ENCODE measurements around the gene USP54.
"Not testable (repeated sequence)": the region's sequence is repeated elsewhere in the genome, so short reads cannot be mapped to it uniquely, and the experiment has no call there.

The USP54 gene

GRCh38 chr10:73591935-73592699 lies 975 bp upstream of the USP54 start:
- in situ Hi-C loops (cut with HindIII; ENCODE audit: low pct_ligation_motif_present, low pct_unique_long_range_greater_than_20kb, low sequenced_read_pairs) = no loop called here
- peak; percentile 86 for DNase-seq

GRCh38 chr10:73589563-73590126 lies 1.5 kb downstream of the USP54 start:
- peak; percentile 70 for DNase-seq
- in situ Hi-C loops (cut with HindIII; ENCODE audit: low pct_ligation_motif_present, low pct_unique_long_range_greater_than_20kb, low sequenced_read_pairs) = no loop called here

DNA sequence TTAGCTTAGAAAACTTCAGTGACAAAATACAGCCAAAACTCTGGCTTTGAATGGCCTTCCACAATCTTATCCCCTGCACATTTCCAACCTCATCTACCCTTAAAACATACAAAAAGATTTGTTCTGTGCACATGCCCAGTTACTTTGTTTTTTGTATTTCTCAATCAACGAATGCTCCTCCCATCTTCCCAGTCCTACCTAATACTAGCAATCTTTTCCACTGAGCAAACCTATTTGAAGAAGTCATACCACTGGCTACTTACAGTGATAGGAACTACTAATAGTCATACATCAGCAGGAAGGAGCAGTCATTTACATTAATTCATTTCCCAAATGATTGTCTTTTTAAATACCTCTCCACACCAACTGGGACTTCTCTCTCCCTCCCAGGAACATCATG lies 2.5 kb downstream of the USP54 start:
- in situ Hi-C loops (cut with HindIII; ENCODE audit: low pct_ligation_motif_present, low pct_unique_long_range_greater_than_20kb, low sequenced_read_pairs) = no loop called here
- no peak for DNase-seq

- in situ Hi-C loops (cut with HindIII; ENCODE audit: low pct_ligation_motif_present, low pct_unique_long_range_greater_than_20kb, low sequenced_read_pairs) = no loop called here
- DNase-seq = no peak
These were observed 4.6 kb downstream of the USP54 start for GRCh38 chr10:73586583-73586984.

DNA sequence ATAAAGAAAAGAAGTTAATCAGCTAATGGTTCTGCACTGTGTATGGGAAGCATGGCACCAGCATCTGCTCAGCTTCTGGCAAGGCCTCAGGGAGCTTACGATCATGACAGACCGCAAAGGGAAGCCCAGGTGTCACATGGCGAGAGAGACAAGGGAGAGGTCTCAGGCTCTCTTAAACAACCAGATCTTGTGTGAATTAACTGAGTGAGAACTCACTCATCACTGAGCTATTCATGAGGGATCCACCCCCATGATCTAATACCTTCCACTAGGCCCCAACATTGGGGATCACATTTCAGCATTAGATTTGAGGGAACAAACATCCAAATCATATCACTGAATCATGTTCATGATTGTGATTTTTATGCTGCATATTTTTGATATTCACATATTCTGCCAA lies 5.8 kb downstream of the USP54 start:
- in situ Hi-C loops (cut with HindIII; ENCODE audit: low pct_ligation_motif_present, low pct_unique_long_range_greater_than_20kb, low sequenced_read_pairs) = no loop called here
- no peak for DNase-seq

- no peak for DNase-seq
- in situ Hi-C loops (cut with HindIII; ENCODE audit: low pct_ligation_motif_present, low pct_unique_long_range_greater_than_20kb, low sequenced_read_pairs) = no loop called here
These were observed 6.4 kb downstream of the USP54 start for GRCh38 chr10:73584737-73585136.

DNA sequence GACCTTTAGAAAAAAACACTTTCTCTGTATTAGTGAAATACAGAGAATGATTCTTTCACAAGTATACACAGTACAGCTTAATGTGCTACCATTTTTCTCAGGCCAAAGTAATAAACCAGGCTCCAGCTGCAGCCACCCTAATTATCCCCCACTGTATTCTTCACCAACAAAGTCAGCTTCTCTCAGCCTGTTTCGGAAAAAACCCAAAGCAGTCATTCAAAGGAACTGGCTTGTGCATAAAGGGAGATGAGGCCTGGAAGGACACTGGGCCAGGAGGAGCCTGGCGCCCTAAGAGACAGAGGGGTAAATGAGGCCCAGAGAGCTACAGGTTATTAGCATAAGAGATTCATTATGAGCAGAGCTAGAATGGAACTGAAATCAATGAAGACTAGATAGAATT lies 9.2 kb downstream of the USP54 start:
- no peak for DNase-seq
- in situ Hi-C loops (cut with HindIII; ENCODE audit: low pct_ligation_motif_present, low pct_unique_long_range_greater_than_20kb, low sequenced_read_pairs) = no loop called here

DNA sequence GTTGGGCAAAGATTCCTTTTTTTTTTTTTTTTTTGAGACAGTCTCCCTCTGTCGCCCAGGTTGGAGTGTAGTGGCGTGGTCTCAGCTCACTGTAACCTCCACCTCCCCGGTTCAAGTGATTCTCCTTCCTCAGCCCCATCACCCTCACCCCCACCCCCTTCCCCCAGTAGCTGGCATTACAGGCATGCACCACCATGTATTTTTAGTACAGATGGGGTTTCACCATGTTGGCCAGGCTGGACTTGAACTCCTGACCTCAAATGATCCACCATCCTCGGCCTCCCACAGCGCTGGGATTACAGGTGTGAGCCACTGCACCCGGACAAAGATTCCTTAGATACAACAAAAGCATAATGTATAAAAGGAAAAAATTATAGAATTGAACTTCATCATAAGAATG lies 12.2 kb downstream of the USP54 start:
- DNase-seq; in situ Hi-C loops (cut with HindIII; ENCODE audit: low pct_ligation_motif_present, low pct_unique_long_range_greater_than_20kb, low sequenced_read_pairs): not testable (repeated sequence)

GRCh38 chr10:73577788-73578187 lies 13.4 kb downstream of the USP54 start:
- DNase-seq = peak; percentile 37
- in situ Hi-C loops (cut with HindIII; ENCODE audit: low pct_ligation_motif_present, low pct_unique_long_range_greater_than_20kb, low sequenced_read_pairs) = no loop called here

DNA sequence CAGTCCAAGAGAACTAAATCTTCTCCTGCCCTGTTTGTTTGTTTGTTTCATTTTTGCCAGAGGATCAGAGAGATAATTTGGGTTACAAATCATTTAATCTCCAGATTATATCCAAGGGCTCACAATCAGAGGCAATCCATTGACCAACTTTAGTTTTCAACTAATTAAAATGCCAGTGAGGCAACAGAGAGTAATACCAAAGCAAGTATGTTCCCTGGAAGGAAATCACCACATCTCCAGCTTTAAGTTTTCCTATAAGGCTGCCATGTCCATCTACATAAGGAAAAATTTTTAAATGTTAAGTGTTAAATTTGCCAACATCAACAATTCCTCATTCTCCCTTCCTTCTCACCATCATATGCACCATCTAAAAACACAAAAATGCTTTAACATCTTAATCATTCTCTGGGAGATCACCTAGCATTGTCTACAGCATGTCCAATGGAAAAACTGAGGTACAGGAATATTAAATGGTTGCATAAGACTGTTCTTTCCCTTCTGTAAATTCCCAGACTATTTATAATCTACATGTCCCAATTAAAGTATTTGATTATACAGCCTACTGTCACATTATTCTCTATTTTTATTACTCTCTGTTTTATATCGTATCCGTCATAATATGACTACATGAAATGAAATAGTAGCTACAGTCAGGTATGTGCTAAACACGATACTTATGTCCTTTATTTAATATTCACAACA lies 14.1 kb downstream of the USP54 start:
- no peak for DNase-seq
- in situ Hi-C loops (cut with HindIII; ENCODE audit: low pct_ligation_motif_present, low pct_unique_long_range_greater_than_20kb, low sequenced_read_pairs) = no loop called here

- in situ Hi-C loops (cut with HindIII; ENCODE audit: low pct_ligation_motif_present, low pct_unique_long_range_greater_than_20kb, low sequenced_read_pairs) = no loop called here
- no peak for DNase-seq
These were observed 14.8 kb downstream of the USP54 start for GRCh38 chr10:73576178-73576889.

GRCh38 chr10:73567025-73567424 lies 24.1 kb downstream of the USP54 start:
- DNase-seq; in situ Hi-C loops (cut with HindIII; ENCODE audit: low pct_ligation_motif_present, low pct_unique_long_range_greater_than_20kb, low sequenced_read_pairs): not testable (repeated sequence)

- no peak for DNase-seq
- in situ Hi-C loops (cut with HindIII; ENCODE audit: low pct_ligation_motif_present, low pct_unique_long_range_greater_than_20kb, low sequenced_read_pairs) = no loop called here
These were observed 29.9 kb downstream of the USP54 start for GRCh38 chr10:73561192-73561591.

DNA sequence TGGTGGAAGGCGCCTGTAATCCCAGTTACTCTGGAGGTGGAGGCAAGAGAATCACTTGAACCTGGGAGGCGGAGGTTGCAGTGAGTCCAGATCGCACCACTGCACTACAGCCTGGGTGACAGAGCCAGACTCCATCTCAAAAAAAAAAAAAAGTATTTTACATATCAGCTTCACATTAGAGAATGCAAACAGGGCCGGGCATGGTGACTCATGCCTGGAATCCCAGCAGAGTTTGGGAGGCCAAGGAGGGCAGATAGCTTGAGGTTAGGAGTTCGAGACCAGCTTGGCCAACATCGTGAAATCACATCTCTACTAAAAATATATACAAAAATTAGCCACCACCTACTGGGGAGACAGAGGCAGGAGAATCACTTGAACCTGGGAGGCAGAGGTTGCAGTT lies 31.6 kb downstream of the USP54 start:
- DNase-seq = no peak
- in situ Hi-C loops (cut with HindIII; ENCODE audit: low pct_ligation_motif_present, low pct_unique_long_range_greater_than_20kb, low sequenced_read_pairs) = no loop called here

DNA sequence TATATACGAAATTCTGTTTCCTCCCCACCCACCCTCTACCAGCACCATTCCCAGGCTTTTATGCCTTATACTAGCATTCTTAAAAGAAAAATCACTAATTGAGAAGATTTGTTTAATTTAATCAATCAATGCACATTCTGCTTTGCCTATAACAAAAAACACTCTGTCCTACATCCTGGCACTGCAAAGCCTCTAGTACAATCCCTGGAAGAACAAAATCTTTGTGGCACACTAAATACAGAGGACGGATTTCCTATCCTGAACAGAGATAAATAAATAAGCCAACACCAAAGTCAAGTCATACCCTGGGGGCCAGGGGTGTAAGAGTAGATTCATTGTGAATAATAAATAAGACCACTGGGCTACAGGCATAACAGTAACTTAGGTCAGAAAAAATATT lies 34.3 kb downstream of the USP54 start:
- DNase-seq = no peak
- in situ Hi-C loops (cut with HindIII; ENCODE audit: low pct_ligation_motif_present, low pct_unique_long_range_greater_than_20kb, low sequenced_read_pairs) = no loop called here

- in situ Hi-C loops (cut with HindIII; ENCODE audit: low pct_ligation_motif_present, low pct_unique_long_range_greater_than_20kb, low sequenced_read_pairs) = no loop called here
These were observed 36.4 kb downstream of the USP54 start for GRCh38 chr10:73554721-73555120.

GRCh38 chr10:73553761-73554160 lies 37.4 kb downstream of the USP54 start:
- in situ Hi-C loops (cut with HindIII; ENCODE audit: low pct_ligation_motif_present, low pct_unique_long_range_greater_than_20kb, low sequenced_read_pairs) = no loop called here
- DNase-seq = no peak

More at GRCh38 chr10:73554721-73555120, 36.4 kb downstream of the USP54 start:
- DNase-seq = no peak

DNA sequence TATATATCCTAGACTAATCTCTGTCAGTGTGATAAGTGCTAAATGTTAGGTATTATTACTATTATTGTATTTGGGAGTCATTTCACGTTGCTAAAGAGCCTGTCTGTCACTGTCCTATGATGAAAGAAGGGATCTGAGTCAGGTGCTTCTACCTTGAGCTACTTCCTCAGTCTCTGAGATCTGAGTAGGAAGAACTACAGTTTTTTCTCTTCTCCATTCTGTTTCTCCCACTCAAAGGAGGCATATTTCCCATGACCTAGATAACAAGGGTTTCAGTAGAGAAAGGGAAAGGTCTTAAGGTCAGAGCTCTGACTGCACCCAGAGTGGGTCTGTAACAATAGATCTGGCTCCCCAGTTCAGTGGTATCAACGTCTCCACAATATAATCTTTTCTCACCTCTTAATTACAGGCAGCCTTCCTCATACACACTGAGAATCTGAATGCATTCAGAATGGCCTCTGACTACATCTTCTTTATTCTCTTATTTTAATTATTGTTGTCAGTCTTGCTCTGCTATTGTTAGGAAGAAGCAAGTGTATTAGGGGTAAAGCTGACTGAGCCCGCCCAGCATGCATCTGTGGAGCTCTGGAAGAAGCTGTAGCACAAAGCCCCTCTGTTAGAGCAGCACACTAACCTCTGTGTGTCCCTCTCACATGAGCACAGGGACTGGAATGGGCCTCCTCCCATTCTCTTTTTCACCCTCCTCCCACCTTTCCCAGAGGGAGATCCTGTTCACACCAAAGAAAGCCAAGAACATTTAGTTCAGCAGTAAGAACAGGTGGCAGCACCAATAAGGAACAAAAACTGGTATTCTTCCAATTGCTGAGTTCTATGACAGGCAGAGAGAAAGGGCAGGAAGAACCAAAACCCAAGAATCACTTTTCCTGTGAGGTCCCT lies 38.1 kb downstream of the USP54 start:
- in situ Hi-C loops (cut with HindIII; ENCODE audit: low pct_ligation_motif_present, low pct_unique_long_range_greater_than_20kb, low sequenced_read_pairs) = no loop called here
- DNase-seq = no peak
